DND-41 (cell line): ENCODE measurements around the gene UBE2D3.

Experiments used
- CTCF ChIP-seq: IDR thresholded peaks from 2 replicates; pipeline ENCODE4 v1.5.1; 2012; ENCODE audit warnings: borderline replicate concordance, low read length, moderate library complexity, mild to moderate bottlenecking; ENCODE audit not compliant: poor library complexity, severe bottlenecking; ENCODE audit errors: extremely low read depth
- EZH2 ChIP-seq: IDR thresholded peaks from 3 replicates; pipeline ENCODE4 v1.6.1; 2012; ENCODE audit warnings: borderline replicate concordance, low read depth, mild to moderate bottlenecking, moderate library complexity, low read length, inconsistent platforms; ENCODE audit not compliant: severe bottlenecking

DNA sequence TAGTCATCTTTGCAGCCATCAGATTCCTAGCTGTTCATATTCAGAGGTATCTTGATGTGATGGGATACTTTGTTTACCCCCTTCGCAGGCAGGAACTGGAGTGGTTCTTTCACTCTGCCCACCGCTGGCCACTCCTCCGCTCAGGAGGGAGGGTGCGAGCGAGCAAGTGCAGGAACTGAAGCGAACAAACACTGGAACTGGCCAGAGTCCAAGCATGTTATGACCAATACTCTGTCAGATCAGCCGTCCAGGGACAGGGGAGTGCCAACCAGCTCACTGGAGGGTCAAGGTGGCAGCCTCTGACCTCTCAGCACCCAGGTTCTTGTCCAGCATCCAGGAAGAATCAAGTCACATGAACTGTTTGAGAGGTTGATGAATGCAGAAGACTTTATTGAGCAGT lies 48.6 kb downstream of the UBE2D3 start:
- no peak for TF ChIP-seq CTCF
- no peak for TF ChIP-seq EZH2
